ENCODE data around the gene APOA4.
"Not testable (repeated sequence)": the region's sequence is repeated elsewhere in the genome, so short reads cannot be mapped to it uniquely, and the experiment has no call there.

The APOA4 gene

DNA sequence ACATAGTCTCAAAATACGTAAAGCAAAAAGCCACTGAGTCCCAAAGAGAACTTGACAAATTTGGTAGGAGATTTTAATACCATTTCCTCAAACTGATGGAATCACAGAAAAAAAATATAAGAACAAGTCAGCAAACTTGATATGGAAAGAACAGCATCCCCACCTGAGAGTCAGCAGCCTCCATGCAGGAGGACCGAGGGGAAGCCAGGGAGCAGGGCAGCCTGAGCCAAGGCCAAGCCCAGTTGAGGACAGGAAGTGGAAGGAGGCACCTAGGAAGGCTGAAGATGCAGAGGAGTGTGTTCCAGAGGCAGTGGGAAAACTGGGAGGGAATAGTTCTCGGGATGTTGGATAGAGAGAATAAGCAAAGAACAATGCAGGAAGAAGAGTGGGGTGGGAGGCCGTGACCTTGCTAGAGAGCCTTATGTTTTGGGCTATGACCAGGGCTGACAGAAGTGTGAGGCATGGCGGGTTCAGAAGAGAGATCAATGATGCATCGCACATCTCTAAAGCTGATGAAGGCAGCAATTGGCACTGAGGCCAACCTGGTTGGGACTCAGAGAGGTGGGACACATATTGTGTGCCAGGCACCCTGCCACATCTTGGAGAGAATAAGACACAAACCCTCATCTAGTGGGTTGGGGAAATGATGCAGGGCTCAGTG is 15.4 kb downstream of the APOA4 start:
- no peak for DNase-seq (ENCODE audit: low read depth in 4 of 4, low spot score in 1 of 4)

DNA sequence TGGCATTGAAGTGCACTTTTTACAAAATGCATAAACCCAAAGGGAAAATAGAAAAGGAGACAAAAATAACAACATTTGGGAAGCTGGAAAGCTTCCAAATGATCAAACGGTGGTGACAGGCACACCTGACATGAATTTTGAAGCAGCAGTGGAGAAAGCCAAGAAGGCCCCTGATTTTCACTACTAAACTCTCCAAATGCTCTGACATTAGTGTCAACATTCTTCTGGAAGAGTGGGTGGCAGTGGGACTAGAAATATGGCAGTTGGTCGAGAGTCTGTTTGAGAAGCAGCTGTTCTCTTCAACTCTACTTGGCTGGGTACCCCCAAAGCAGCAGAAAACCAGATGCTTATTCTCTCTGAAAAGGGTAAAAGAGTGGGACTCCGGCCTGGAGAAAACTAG is 19.1 kb downstream of the APOA4 start:
- no peak for DNase-seq (ENCODE audit: low read depth in 4 of 4, low spot score in 1 of 4)

DNA sequence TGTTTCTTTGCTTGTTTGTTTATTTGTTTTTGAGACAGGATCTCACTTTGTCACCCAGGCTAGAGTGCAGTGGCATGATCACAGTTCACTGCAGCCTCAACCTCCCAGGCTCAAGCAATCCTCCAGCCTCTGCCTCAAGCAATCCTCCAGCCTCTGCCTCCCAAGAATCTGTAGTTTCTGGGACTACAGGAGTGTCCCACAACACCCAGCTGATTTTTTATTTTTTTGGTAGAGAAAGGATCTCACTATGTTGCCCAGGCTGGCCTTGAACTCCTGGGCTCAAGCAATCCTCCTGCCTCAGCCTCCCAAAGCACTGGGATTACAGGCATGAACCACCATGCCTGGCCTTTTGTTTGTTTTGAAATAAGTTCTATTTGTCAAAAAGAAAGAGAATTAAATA is 21.4 kb downstream of the APOA4 start:
- not testable (repeated sequence) for DNase-seq (ENCODE audit: low read depth in 4 of 4, low spot score in 1 of 4)

DNA sequence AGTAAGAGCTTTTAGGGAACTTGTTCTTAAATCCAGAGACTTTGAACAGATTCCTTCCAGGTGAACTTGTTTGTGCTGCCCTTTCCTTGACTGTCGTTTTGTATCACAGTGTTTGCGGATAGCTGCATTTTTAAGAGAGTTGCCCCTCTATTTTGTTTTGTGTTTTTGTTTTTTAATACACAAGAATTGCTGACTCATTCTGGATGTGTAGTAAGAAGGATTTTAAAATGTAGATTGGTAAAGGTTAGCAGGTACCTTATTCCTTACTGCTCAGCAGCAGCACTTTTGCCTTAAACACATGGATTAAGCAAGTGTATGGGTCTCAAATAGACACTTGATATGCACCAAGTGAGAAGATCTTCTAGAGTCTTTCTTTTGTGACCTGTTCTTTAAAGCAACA is 22.5 kb downstream of the APOA4 start:
- DNase-seq (ENCODE audit: low read depth in 4 of 4, low spot score in 1 of 4) = no peak

DNA sequence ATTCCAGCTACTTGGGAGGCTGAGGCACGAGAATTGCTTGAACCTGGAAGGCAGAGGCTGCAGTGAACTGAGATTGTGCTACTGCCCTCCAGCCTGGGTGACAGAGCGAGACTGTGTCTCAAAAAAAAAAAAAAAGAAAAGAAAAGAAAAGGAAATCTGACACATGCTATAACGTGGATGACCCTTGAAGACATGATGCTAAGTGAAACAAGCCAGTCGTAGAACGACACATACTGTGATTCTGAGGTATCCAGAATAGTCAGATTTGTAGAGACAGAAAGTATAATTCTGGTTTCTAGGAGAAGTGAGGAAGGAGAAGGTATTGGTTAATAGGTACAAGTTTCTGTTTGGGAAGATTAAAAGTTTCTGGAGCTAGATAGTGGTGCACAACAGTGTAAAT is 24.7 kb downstream of the APOA4 start:
- DNase-seq (ENCODE audit: low read depth in 4 of 4, low spot score in 1 of 4) = no peak

DNA sequence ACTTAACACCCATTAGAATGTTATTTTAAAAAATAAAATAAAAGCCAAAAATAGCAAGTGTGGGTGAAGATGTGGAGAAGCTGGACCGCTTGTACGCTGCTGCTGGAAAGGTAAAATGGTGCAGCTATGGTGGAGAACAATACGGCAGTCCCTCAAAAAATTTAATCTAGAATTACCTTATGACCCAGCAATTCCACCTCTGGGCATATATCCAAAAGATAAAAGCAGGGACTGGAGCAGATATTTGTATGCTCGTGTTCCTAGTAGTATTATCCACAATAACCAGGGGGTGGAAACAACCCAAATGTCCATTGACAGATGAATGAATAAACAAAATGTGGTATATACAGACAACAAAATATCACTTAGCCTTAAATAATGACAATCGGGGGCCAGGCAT is 25.3 kb downstream of the APOA4 start:
- no peak for DNase-seq (ENCODE audit: low read depth in 4 of 4, low spot score in 1 of 4)

DNA sequence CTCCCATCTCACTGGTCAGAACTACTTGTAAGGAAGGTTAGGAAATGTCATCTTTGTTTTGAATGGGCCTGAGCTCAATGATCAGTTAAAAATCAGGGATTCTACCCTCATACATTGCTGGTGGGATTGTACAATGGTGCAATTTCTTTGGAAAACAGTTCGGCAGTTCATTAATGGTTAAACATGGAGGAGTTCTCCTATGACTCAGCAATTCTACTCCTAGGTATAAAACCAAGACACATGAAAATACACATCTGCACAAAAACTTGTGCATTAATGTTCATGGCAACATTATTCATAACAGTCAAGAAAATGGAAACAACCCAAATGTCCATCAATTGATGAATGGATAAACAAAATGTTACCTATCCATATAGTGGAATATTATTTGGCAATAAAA is 26.6 kb downstream of the APOA4 start:
- no peak for DNase-seq (ENCODE audit: low read depth in 4 of 4, low spot score in 1 of 4)

DNA sequence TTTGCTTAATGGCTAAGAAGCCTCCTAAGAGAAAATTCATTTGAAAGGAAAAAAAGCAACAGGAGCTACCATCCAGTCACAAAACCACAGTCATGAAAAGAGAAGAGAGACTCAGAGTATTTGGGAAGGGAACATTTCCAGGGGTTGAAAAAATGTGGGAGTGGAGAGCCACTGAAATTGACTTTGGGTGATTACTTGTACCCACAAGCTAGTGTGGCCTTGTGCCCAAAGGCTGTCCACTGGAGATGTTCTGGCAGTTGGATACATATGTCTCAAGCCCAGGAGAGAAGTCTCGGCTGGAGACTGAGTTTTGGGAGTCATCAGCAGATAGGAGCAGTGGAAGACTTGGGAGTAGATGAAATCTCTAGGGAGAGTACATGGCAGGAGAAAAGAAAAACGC is 28.3 kb downstream of the APOA4 start:
- no peak for DNase-seq (ENCODE audit: low read depth in 4 of 4, low spot score in 1 of 4)

DNA sequence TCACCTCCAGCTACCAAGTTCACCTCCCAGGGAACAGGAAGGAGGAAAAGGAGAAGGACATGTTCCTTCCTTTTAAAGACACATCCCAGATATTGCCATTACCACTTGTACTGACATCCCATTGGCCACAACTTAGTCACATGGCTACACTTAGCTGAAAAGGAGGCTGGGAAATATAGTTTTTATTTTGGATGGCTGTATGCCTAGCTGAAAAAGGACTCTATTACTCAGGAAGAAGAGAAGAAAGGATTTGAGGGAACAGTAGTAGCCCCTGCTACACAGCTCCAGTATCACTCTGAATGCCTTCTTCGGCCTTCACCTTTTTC is 29.4 kb downstream of the APOA4 start:
- no peak for DNase-seq (ENCODE audit: low read depth in 4 of 4, low spot score in 1 of 4)

DNA sequence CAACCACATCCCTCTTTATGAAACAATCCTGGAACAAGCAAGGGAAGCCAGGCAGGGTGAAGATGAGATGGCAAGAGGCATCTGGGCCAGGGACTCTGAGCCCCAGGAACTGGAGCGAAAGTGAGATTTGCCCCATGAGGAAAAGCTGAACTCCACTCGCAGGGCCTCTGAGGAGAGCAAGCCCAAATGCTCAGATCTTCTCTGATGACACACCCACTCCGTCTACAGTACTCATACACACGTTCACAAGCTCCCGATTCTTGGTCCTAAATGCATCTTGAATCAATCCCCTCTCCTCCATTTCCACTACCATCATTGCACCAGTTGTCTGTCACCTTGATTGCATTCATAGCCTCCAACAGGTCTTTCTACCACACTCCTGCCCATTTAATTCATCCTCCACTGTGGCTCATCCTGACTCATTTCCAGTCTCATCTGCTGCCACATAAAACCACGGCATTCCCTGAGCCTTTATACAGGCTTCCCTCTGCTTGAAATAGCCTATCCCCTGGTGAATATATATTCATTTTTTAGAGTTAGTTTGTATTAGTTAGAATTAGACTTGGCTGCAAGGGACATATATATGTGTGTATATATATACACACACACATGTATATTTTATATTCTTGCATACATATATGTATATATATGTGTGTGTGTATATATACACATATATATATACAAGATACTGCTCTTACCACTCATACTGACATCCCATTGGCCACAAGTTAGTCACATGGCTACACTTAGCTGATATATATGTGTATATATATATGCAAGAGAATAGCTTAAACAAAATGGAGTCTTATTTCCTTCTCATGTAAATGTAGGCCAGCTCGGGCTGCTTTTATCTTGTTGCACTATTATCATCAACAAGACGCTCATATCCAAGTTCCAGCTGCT is 30.0 kb downstream of the APOA4 start:
- DNase-seq (ENCODE audit: low read depth in 4 of 4, low spot score in 1 of 4) = no peak

DNA sequence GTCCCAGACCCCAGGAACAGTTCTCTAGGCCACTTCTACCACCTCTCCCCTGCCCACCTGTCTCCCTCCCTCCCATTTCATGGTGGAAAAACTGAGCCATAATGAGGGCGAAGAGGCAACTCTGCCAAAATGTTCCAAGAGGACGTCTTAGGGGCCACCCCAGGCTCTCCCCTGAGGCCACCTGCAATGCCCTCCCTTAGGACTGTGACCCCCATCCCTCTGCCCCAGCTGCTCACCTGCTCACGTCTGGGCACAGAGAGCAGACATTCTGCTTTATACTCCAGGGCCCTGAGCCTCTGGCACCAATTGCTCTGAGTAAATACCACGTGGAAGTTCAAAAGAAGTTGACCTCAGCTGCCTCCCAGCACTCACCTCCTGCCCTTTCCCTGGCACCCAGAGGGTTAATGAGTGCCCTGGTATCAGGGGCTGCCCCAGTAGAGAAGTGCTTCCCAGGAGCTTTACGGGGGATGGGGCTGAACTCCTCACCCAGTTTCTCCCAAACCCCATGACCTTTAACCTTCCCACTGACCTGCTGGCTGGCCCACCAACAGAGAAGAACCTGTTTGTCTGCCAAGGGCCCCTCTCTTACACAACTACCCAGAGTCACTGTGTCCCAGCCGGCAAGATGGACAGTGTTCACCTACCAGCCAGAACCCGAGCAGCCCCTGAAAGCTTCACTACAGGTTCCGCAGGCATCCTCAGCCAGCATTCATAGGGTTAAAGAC is 30.8 kb downstream of the APOA4 start:
- no peak for DNase-seq (ENCODE audit: low read depth in 4 of 4, low spot score in 1 of 4)

DNA sequence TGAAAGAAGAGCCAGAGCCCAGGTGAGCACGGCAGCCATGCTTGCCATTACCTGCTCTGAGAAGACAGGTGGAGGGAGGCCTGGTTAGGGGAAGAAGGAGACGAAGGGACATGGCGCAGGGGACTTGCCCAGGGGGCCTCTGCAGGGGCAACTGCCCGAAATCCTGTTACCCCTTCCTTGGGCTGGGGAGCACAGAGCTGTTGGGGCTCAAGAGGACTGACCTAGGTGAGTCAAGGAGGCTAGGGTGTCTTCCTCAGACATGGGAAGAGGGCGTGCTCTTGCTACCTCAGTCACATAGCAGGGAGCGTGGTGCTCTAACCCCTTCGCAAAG is 31.3 kb downstream of the APOA4 start, which contains the start of gene APOA5:
Gene APOA5, minus strand, starts transcription at position 67 of the 331 bp plus-strand sequence. Its CDS starts 19 bp downstream, at position 48.
- DNase-seq (ENCODE audit: low read depth in 4 of 4, low spot score in 1 of 4) = no peak

DNA sequence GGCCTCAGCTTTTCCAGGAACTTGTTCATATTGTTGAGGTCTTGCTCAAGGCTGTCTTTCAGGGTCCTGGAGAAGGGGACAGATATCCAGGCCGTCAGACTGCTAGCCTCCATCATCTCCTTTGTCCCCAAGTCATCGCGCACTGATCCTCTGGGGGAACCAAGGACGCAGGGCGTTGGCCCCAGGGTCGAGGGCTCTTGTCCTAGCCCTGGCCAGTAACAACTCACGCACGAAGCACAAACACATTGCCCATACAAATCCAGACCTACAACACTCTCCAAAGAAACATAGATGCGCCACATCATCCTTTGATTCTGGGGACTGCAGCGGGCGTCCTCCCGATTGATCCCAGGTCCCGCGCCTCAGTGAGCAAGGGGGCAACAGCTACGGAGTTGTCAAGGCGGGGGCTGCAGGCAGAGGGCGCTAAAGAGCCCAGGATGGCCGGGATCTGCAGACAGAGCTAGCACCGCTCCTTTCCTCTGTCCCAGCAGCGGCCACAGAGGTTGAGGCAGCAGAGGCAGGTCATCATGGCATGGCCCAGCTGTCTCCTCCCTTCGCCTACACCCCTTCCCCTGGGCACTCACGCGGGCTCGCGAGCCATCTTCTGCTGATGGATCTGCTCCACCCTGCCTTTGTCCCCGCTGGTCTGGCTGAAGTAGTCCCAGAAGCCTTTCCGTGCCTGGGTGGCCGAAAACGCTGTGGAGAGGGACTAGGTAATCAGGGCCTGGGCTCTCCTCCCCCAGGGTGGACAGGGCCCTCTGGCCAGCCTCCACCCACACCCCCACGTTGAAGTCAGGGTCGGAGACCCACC is 31.9 kb downstream of the APOA4 start:
- DNase-seq (ENCODE audit: low read depth in 4 of 4, low spot score in 1 of 4) = peak; percentile 47 to 69 (median 66)

DNA sequence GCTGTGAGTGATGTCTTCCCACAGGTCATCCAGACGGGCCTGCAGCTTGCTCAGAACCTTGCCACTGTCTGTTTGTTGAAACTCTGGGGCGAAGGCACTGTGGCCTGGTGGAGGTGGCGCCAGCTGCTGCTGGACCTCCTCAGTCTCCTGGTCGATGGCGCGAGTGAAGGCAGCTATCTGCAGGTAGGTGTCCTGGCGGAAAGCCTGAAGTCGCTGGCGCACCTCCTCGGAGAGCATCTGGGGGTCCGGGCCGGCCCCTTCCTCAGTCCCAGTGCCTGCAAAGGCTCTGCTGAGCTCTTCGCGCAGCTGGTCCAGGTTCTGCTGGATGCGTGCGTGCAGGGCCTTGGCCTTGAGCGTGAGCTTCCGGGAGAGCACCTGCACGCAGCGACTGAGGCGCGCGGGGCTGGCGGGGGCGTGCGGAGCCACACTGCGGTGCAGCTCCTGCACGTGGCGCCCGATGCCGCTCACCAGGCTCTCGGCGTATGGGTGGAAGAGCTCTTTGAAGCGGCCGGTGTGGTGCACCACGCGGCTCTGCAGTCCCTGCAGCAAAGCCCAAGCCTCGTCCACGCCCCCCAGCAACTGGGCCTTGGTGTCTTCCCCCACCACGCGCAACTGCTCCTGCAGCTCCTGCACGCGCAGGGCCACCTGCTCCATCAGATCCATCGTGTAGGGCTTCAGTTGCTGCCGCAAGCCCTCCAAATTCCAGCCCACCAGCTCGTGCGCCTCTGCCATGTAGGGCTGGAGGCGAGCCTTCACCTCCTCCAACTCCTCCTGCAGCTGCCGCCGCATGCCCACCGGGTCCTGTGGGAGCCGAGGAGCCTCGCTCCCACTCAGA is 32.7 kb downstream of the APOA4 start:
- DNase-seq (ENCODE audit: low read depth in 4 of 4, low spot score in 1 of 4) = no peak

DNA sequence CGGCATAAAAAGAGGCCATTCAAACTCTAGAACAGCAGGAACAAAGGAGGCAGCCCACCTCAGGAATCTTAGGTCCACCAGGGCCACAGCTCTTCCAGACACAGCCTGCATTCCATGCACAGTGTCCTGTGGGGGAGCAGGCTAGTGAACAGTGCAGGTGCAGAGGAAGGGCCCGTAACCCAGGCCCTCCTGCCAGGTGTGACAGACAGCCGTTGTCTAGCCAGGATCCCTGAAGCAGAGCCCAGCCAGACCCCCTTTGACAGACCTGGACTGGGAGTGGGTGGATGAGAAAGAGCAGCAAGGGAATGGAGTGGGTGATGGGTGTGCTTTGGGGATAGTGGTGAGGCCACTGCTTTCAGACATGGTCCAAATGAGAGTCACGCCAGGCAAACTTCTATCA is 34.1 kb downstream of the APOA4 start:
- DNase-seq (ENCODE audit: low read depth in 4 of 4, low spot score in 1 of 4) = no peak

DNA sequence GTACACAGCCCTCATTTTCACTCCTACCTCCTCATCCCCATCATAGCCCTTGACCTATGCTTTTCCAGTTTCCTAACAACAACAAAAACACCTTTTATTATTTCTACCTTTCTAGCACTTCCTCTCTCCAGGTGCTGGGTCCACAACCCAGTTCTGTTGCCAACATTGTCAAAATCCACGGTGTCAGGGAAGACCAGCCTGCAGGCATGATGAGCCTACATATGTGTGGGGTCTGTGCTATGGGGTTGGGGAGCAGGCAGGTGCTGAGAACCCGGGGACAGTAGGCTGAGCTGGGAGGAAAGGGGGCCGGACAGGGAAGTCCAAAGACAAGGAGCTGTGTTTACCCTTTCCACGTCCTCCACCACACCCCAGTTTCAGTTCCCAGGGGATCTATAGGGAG is 34.6 kb downstream of the APOA4 start:
- DNase-seq (ENCODE audit: low read depth in 4 of 4, low spot score in 1 of 4) = no peak

DNA sequence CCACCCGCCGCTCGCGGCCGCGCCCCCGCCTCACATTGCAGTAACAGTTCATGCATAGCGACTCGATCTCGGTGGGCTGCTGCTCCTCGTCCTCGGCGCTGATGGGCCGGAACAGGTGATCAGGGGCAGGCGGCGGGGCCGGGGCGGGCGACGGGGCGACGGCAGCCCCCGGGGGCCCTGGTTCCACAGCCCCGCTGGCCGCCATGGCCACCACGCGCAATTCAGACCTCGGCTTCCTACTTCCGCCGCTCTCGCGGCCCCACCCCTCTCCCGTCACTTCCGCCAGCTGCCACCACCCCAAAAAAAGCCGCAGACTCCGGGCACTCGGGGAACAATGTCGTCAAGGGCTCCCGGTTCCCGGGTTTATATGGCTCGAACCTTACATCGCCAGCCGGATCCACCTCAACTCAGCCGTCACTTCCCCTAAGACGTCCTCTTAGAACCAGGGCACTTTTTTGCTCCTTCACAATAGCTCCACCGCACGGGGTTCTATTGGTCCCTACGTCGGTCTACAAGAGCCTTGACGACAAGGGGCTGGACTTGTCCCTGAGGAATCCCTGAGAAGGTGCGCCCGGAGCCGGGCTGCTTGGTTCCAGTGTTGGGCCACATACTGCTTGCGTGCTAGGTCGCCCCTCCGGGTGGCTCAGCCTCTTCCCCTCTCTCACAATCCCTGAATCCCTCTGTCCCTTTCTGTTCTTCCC is 35.2 kb downstream of the APOA4 start, which contains the start of gene ZPR1:
Gene ZPR1, minus strand, starts transcription at position 238 of the 701 bp plus-strand sequence. Its CDS starts 33 bp downstream, at position 205.
- DNase-seq (ENCODE audit: low read depth in 4 of 4, low spot score in 1 of 4) = peak; percentile 72 to 80 (median 78)

DNA sequence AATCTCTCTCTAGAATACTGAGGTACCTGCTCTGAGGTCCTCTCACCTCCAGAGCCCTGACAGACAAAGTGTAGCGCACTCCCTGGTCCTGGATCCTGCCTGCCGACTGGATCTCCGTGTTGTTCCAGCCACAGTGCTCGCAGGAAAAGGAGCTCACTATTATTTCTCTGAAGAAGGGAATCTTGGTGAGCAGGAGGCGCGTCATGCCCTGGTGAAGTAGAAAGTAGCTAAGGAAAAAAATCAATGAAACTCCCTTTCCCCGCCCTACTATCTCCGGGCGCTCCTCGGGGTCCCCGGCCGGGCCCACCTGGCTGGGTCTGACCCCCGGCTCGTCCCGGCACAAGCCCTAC is 35.7 kb downstream of the APOA4 start:
- no peak for DNase-seq (ENCODE audit: low read depth in 4 of 4, low spot score in 1 of 4)

DNA sequence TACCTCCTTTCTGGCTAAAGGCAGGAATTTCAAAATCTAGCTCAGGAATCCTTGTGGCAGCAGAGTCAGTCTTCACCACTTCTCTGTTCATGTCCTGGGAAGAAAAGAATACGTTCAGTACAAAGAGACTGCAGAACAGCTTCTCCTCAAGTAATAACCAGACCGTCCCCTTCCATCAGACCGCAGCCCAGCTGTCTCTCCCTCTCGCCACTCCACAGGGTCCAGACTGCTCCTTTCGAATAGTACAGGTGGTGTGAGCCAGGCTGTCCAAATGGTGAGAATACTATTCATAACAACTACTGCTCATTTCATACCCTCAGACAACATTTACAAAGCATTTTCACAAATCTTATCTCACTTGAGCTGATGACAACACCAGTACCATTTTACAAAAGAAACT is 36.1 kb downstream of the APOA4 start:
- no peak for DNase-seq (ENCODE audit: low read depth in 4 of 4, low spot score in 1 of 4)

DNA sequence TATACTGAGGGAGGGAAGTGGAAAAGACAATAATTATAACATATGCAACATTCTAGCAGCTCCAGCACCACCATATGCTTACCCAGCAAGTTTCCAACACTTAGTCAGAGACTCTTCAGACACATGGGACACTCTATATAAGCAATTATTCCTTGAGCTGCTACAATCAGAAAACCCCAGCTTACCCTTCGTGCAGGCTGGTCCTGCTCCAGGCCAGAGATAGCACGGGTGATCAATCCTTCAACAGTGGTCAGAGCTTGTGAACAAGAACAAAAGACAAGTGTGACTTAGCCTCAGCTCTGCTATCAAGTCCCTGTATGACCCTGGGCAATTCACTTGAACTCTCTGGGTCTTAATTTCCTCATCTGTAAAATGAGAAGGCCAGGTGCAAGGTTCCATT is 36.8 kb downstream of the APOA4 start:
- no peak for DNase-seq (ENCODE audit: low read depth in 4 of 4, low spot score in 1 of 4)

Data from stimulated activated CD4-positive, alpha-beta T cell treated with anti-CD3 and anti-CD28 coated beads, Interleukin-1b, Interleukin-23, amount 100 ng/mL, for 24 hours (primary cell).